Esophagus mucosa (tissue), 1 donor: ENCODE results near the gene GLCE. TPM values are rescaled to one million over a fixed set of nuclear protein-coding genes. Genes with fewer than 3 reads are reported as not detected.
"Not testable (repeated sequence)": the region's sequence is repeated elsewhere in the genome, so short reads cannot be mapped to it uniquely, and the experiment has no call there.

Experiments
- ATAC-seq: fragments of 200-7000 bp; cut with Tn5 transposase; one replicate; pipeline ENCODE4 v1.9.1; 2020
- total RNA-seq: library from RNA; stranded (reverse); gene quantifications from one replicate; pipeline ENCODE4 v1.2.4, GENCODE V29; 2023
- donor health status: DM: yes; HTN: yes; CAD: no.

GLCE gene
- total RNA-seq, 1 donor from 2014 or later: 16.0 TPM

GRCh38 chr15:69275933-69276560 lies 115.6 kb downstream of the GLCE start:
- ATAC-seq: peak; percentile 29

- ATAC-seq: no peak
Measured at GRCh38 chr15:69277316-69277715, 116.9 kb downstream of the GLCE start.

- no peak for ATAC-seq
Measured at GRCh38 chr15:69279636-69280035, 119.2 kb downstream of the GLCE start.

- ATAC-seq: no peak
Measured at GRCh38 chr15:69280783-69281182, 120.3 kb downstream of the GLCE start.

GRCh38 chr15:69282104-69282743 lies 121.8 kb downstream of the GLCE start:
- no peak for ATAC-seq

GRCh38 chr15:69285834-69286233 lies 125.4 kb downstream of the GLCE start:
- ATAC-seq: no peak

GRCh38 chr15:69288011-69288410 lies 127.6 kb downstream of the GLCE start:
- ATAC-seq: no peak

- peak; percentile 70 for ATAC-seq
Measured at GRCh38 chr15:69288531-69289341, 128.3 kb downstream of the GLCE start.

GRCh38 chr15:69289342-69290146 lies 129.1 kb downstream of the GLCE start:
- ATAC-seq: no peak

- ATAC-seq: peak; percentile 17
Measured at GRCh38 chr15:69290346-69291164, 130.1 kb downstream of the GLCE start.

- not testable (repeated sequence) for ATAC-seq
Measured at GRCh38 chr15:69291651-69292050, 131.2 kb downstream of the GLCE start.

- ATAC-seq: no peak
Measured at GRCh38 chr15:69292826-69293420, 132.5 kb downstream of the GLCE start.

GRCh38 chr15:69293741-69294615 lies 133.5 kb downstream of the GLCE start:
- no peak for ATAC-seq

GRCh38 chr15:69296606-69297005 lies 136.2 kb downstream of the GLCE start:
- no peak for ATAC-seq

GRCh38 chr15:69297642-69298353 lies 137.4 kb downstream of the GLCE start:
- no peak for ATAC-seq

GRCh38 chr15:69298354-69298696 lies 137.9 kb downstream of the GLCE start:
- ATAC-seq: no peak

- ATAC-seq: peak; percentile 70
Measured at GRCh38 chr15:69298697-69299441, 138.4 kb downstream of the GLCE start, which contains the start of gene PAQR5. Gene PAQR5, plus strand, starts transcription at chr15:69298912. Its CDS starts 61,169 bp downstream, at chr15:69360081.

GRCh38 chr15:69299451-69299886 lies 139.0 kb downstream of the GLCE start:
- ATAC-seq: no peak
